GM12865 (cell line): ENCODE measurements around the gene ARMC10.
"Not testable (repeated sequence)": the region's sequence is repeated elsewhere in the genome, so short reads cannot be mapped to it uniquely, and the experiment has no call there.

Source experiments
- DNase-seq: peaks from one replicate; pipeline ENCODE4 v3.0.0; 2010; ENCODE audit warnings: low read depth
- H3K4me3 ChIP-seq: 2 replicates; pipeline ENCODE4 v1.5.1; 2011; ENCODE audit warnings: mild to moderate bottlenecking, low read depth, low read length, control low read depth
- TF ChIP-seq, protein P1 (sequence below): IDR thresholded peaks from 2 replicates; pipeline ENCODE4 v1.5.1; 2011; ENCODE audit warnings: low read length, control low read depth, low read depth, inconsistent platforms; ENCODE audit not compliant: insufficient read depth; ENCODE audit errors: missing control alignments

Gene ARMC10

GRCh38 chr7:103134836-103135554 is 60.1 kb downstream of the ARMC10 start:
- DNase-seq, result no peak
- TF ChIP-seq, protein P1, sequence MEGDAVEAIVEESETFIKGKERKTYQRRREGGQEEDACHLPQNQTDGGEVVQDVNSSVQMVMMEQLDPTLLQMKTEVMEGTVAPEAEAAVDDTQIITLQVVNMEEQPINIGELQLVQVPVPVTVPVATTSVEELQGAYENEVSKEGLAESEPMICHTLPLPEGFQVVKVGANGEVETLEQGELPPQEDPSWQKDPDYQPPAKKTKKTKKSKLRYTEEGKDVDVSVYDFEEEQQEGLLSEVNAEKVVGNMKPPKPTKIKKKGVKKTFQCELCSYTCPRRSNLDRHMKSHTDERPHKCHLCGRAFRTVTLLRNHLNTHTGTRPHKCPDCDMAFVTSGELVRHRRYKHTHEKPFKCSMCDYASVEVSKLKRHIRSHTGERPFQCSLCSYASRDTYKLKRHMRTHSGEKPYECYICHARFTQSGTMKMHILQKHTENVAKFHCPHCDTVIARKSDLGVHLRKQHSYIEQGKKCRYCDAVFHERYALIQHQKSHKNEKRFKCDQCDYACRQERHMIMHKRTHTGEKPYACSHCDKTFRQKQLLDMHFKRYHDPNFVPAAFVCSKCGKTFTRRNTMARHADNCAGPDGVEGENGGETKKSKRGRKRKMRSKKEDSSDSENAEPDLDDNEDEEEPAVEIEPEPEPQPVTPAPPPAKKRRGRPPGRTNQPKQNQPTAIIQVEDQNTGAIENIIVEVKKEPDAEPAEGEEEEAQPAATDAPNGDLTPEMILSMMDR, result no peak

DNA sequence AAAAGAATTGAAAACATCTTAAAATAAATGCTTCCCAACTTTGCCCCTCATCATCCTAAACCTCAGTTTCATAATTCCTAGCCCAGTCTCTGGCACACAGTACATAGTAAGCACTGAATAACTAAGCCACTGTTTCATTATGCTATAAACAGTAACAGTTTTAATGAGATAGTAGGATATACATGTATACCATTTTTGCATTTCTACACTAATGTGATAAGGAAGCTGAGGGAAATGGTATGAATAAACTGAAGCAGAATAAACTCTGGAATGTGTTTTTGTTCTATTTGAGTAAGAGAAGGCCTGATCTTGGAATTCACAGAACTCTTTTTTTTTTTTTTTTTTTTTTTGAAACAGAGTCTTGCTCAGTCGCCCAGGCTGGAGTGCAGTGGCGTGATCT is 65.1 kb downstream of the ARMC10 start:
- TF ChIP-seq, protein P1, result no peak
- DNase-seq, result no peak
- H3K4me3 ChIP-seq, result no peak overlapping the region

More at GRCh38 chr7:103134836-103135554, 60.1 kb downstream of the ARMC10 start:
- no peak overlapping the region for H3K4me3 ChIP-seq

DNA sequence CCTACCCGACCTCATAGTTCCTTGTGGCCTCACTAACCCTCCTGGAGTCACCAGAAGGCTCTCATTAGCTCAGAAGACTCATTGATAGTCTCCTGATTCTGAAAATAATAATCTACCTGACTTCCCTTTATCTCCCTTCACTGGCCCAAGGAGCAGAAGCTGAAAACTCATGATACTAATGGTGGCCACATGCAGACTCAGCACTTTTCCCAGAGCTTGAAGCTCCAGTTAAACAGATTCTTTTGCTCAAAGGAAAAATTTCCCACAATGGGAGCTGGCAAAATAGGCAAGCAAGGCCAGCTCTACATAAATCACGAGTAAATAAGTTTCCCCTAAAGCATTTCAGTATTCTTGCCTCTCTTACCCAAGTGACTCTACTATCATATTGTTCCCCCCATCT is 65.7 kb downstream of the ARMC10 start:
- TF ChIP-seq, protein P1, result no peak

GRCh38 chr7:103141753-103142404 is 66.9 kb downstream of the ARMC10 start:
- DNase-seq, result peak; percentile 13
- H3K4me3 ChIP-seq, result no peak overlapping the region
- TF ChIP-seq, protein P1, result no peak

More for the DNA sequence above, 65.7 kb downstream of the ARMC10 start:
- no peak overlapping the region for H3K4me3 ChIP-seq
- no peak for DNase-seq

GRCh38 chr7:103142494-103142893 is 67.6 kb downstream of the ARMC10 start:
- DNase-seq, result no peak
- TF ChIP-seq, protein P1, result no peak
- no peak overlapping the region for H3K4me3 ChIP-seq

GRCh38 chr7:103143868-103144267 is 68.9 kb downstream of the ARMC10 start:
- H3K4me3 ChIP-seq, result no peak overlapping the region
- TF ChIP-seq, protein P1, result no peak
- no peak for DNase-seq

GRCh38 chr7:103144754-103145153 is 69.8 kb downstream of the ARMC10 start:
- DNase-seq, H3K4me3 ChIP-seq: not testable (repeated sequence)
